Kidney (tissue), 14 donors: ENCODE measurements around the gene RTP3. TPM values are rescaled to one million over a fixed set of nuclear protein-coding genes. Genes with fewer than 3 reads are reported as not detected.

Experiments
- DNase-seq, 5 donors: peaks; one replicate each; pipeline ENCODE4 v3.0.0-alpha.2; 2013 to 2020
- FAIRE-seq: peaks from 2 replicates; lab custom pipeline; 2012; peaks lifted over from hg19 to GRCh38; lab: Jason Lieb, UNC
- H3K27ac ChIP-seq, 2 donors: one replicate each; pipeline ENCODE4 v1.7.0; 2013; ENCODE audit warnings: low read depth in 2 of 2, low read length in 2 of 2, inconsistent platforms in 1 of 2
- H3K27me3 ChIP-seq: one replicate; pipeline ENCODE4 v1.7.1; 2013; ENCODE audit warnings: low read length, inconsistent platforms; ENCODE audit not compliant: control insufficient read depth, insufficient read depth
- H3K36me3 ChIP-seq, 3 donors: one replicate each; pipeline versions ENCODE4 v1.7.0 to v1.7.1; 2013; ENCODE audit warnings: low read length in 3 of 3, control low read depth in 1 of 3, inconsistent platforms in 1 of 3; ENCODE audit not compliant: insufficient read depth in 3 of 3, control insufficient read depth in 2 of 3
- H3K4me1 ChIP-seq, 3 donors: one replicate each; pipeline versions ENCODE4 v1.7.0 to v1.7.1; 2013; ENCODE audit warnings: low read length in 3 of 3, inconsistent platforms in 1 of 3, low read depth in 1 of 3; ENCODE audit not compliant: control insufficient read depth in 2 of 3, insufficient read depth in 2 of 3
- H3K4me3 ChIP-seq, 3 donors: one replicate each; pipeline versions ENCODE4 v1.7.0 to v1.8.1; 2013; ENCODE audit warnings: low read length in 3 of 3, control low read depth in 1 of 3, inconsistent platforms in 1 of 3
- H3K9ac ChIP-seq, 3 donors: one replicate each; pipeline versions ENCODE4 v1.7.0 to v1.7.1; 2013; ENCODE audit warnings: low read length in 3 of 3, control low read depth in 1 of 3, inconsistent platforms in 1 of 3
- H3K9me3 ChIP-seq, 3 donors: one replicate each; pipeline versions ENCODE4 v1.7.0 to v1.7.1; 2013; ENCODE audit warnings: low read length in 3 of 3, control low read depth in 1 of 3, inconsistent platforms in 1 of 3; ENCODE audit not compliant: control insufficient read depth in 2 of 3, insufficient read depth in 1 of 3
- CTCF ChIP-seq: IDR thresholded peaks from 3 replicates; pipeline ENCODE4 v1.5.1; 2012; ENCODE audit warnings: mild to moderate bottlenecking, moderate library complexity, borderline replicate concordance; ENCODE audit not compliant: insufficient read depth; ENCODE audit errors: extremely low read depth
- intact Hi-C: fragments of 100-400 bp; cut with DNase I; formaldehyde crosslinking; loops from one replicate; pipeline ENCODE4 v1.11.1; 2022
- polyA plus RNA-seq: library from polyadenylated mRNA; stranded (reverse); fragments of 350-450 nt; fragmentation: Illumina TruSeq; extraction: RNeasy Lipid Tissue Mini Kit (QIAGEN cat#74804); gene quantifications from one replicate; pipeline ENCODE4 v1.2.3, GENCODE V29; 2014; ENCODE audit warnings: low read depth, low replicate concordance; ENCODE audit not compliant: insufficient read depth
- total RNA-seq: library from RNA; stranded (reverse); fragmentation: NEBNext Ultra II Directional; extraction: Animal tissue kit (Norgen Biotek cat#: 25700); gene quantifications from one replicate; pipeline ENCODE4 v1.2.1, GENCODE V29; 2021
- donor health status: control.
- donor health status: control.
- donor health status: control.
- donor health status: control.
- donor health status: control.
- donor health status: DM: yes; HTN: yes; CAD: no.
- donor health status: Normal renal cell carcinoma (clear cell type).

RTP3 gene
- total and polyA plus RNA-seq, 2 donors from 2014 or later, result 0.30 TPM; not detected in 1

GRCh38 chr3:46533091-46533490 lies 35.3 kb downstream of the RTP3 start:
- H3K9me3 ChIP-seq, result no peaks in the 10 kb centered on the region
- no peak for FAIRE-seq
- no peaks in the 10 kb centered on the region for H3K27me3 ChIP-seq
- no peak overlapping the region for H3K4me3 ChIP-seq
- no peaks in the 10 kb centered on the region for H3K36me3 ChIP-seq
- no peak for TF ChIP-seq CTCF
- intact Hi-C loops, result no loop called here
- no peak overlapping the region for H3K27ac ChIP-seq
- no peak for DNase-seq
- H3K4me1 ChIP-seq, result no peaks in the 10 kb centered on the region
- no peak overlapping the region for H3K9ac ChIP-seq

- no peak for FAIRE-seq
- Histone ChIP-seq H3K27me3 (no peaks in the 10 kb centered on the region), H3K4me1 (peaks cover 0 to 3% (median 0%) of the 10 kb centered on the region in 3 donors), H3K4me3 (no peak overlapping the region), H3K27ac (no peak overlapping the region), H3K36me3 (no peaks in the 10 kb centered on the region), H3K9me3 (no peaks in the 10 kb centered on the region), H3K9ac (no peak overlapping the region)
- intact Hi-C loops, result no loop called here
- DNase-seq, result no peak
- TF ChIP-seq CTCF, result no peak
Observed at GRCh38 chr3:46535746-46536145, 38.0 kb downstream of the RTP3 start.

DNA sequence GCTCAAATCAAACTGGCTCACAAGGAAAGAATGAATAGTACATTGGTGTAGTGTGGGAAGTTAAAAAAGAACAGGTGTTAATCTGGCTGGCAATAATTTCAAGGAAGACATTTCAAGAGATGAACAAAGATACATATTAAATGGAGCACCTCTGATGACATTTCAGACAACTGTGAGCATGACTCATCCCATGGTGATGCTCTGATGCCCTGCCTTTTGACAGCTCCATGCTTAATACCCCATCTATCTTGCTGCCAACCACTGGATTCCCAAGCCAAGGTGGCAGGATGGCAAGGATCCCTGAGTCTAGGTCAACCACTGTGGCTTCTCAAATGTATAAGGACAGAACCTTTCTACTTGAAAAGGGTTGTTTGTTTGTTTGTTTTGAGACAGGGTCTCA lies 39.0 kb downstream of the RTP3 start:
- Histone ChIP-seq H3K4me3 (no peak overlapping the region), H3K4me1 (peaks cover 0 to 3% (median 0%) of the 10 kb centered on the region in 3 donors), H3K27ac (no peak overlapping the region), H3K27me3 (no peaks in the 10 kb centered on the region), H3K36me3 (no peaks in the 10 kb centered on the region), H3K9ac (no peak overlapping the region), H3K9me3 (no peaks in the 10 kb centered on the region)
- TF ChIP-seq CTCF, result no peak
- intact Hi-C loops, result no loop called here
- DNase-seq (no peak), FAIRE-seq (no peak)

GRCh38 chr3:46537316-46537715 lies 39.5 kb downstream of the RTP3 start:
- DNase-seq, result no peak
- H3K9me3 ChIP-seq, result no peaks in the 10 kb centered on the region
- TF ChIP-seq CTCF, result no peak
- H3K27ac ChIP-seq, result no peak overlapping the region
- no peak for FAIRE-seq
- H3K27me3 ChIP-seq, result no peaks in the 10 kb centered on the region
- intact Hi-C loops, result no loop called here
- no peak overlapping the region for H3K4me3 ChIP-seq
- no peak overlapping the region for H3K9ac ChIP-seq
- no peaks in the 10 kb centered on the region for H3K36me3 ChIP-seq
- peaks cover 0 to 3% (median 0%) of the 10 kb centered on the region in 3 donors for H3K4me1 ChIP-seq
